Activated naive CD8-positive, alpha-beta T cell treated with anti-CD3 and anti-CD28 coated beads for 36 hours (primary cell): ENCODE measurements around the gene CALB2. TPM values are rescaled to one million over a fixed set of nuclear protein-coding genes. Genes with fewer than 3 reads are reported as not detected.

Experiments
- DNase-seq: peaks from one replicate; pipeline ENCODE4 v3.0.0; 2021
- H3K27ac Mint-ChIP-seq: one replicate; pipeline ENCODE4 v1.8.0; 2022; ENCODE audit warnings: mild to moderate bottlenecking, moderate library complexity, mixed read lengths
- H3K27me3 Mint-ChIP-seq: one replicate; pipeline ENCODE4 v1.8.0; 2022; ENCODE audit warnings: mild to moderate bottlenecking, mixed read lengths
- H3K36me3 Mint-ChIP-seq: one replicate; pipeline ENCODE4 v1.8.0; 2021; ENCODE audit warnings: mild to moderate bottlenecking, mixed read lengths
- H3K4me1 Mint-ChIP-seq: one replicate; pipeline ENCODE4 v1.8.0; 2021; ENCODE audit warnings: mixed read lengths
- H3K4me3 Mint-ChIP-seq: one replicate; pipeline ENCODE4 v1.8.0; 2022; ENCODE audit warnings: mild to moderate bottlenecking, moderate library complexity, mixed read lengths
- H3K9me3 Mint-ChIP-seq: one replicate; pipeline ENCODE4 v1.8.0; 2022; ENCODE audit warnings: mixed read lengths
- total RNA-seq, 2 experiments: library from RNA; stranded (reverse); gene quantifications; one replicate each; pipeline ENCODE4 v1.2.3, GENCODE V29; 2021

The CALB2 gene
- total RNA-seq, 2 experiments from 2014 or later = not detected

GRCh38 chr16:71423865-71424264 is 65.3 kb downstream of the CALB2 start:
- Mint-ChIP-seq H3K9me3 (no peaks in the 10 kb centered on the region), H3K4me1 (peaks cover 9% of the 10 kb centered on the region), H3K27ac (no peak overlapping the region), H3K36me3 (no peaks in the 10 kb centered on the region), H3K4me3 (no peak overlapping the region), H3K27me3 (peaks cover 34% of the 10 kb centered on the region)
- no peak for DNase-seq

GRCh38 chr16:71424626-71425025 is 66.1 kb downstream of the CALB2 start:
- Mint-ChIP-seq H3K4me3 (no peak overlapping the region), H3K9me3 (no peaks in the 10 kb centered on the region), H3K27me3 (peaks cover 34% of the 10 kb centered on the region), H3K36me3 (no peaks in the 10 kb centered on the region), H3K4me1 (peaks cover 9% of the 10 kb centered on the region), H3K27ac (no peak overlapping the region)
- no peak for DNase-seq

GRCh38 chr16:71425746-71426068 is 67.2 kb downstream of the CALB2 start:
- no peak for DNase-seq
- H3K4me1 Mint-ChIP-seq = peaks cover 9% of the 10 kb centered on the region
- H3K27ac Mint-ChIP-seq = no peak overlapping the region
- peaks cover 36% of the 10 kb centered on the region for H3K27me3 Mint-ChIP-seq
- no peaks in the 10 kb centered on the region for H3K36me3 Mint-ChIP-seq
- H3K9me3 Mint-ChIP-seq = no peaks in the 10 kb centered on the region
- H3K4me3 Mint-ChIP-seq = peak overlapping the region; percentile 68

- Mint-ChIP-seq H3K27me3 (peaks cover 38% of the 10 kb centered on the region), H3K4me1 (peaks cover 9% of the 10 kb centered on the region), H3K4me3 (peak overlapping the region; percentile 68), H3K9me3 (no peaks in the 10 kb centered on the region), H3K36me3 (no peaks in the 10 kb centered on the region), H3K27ac (peak overlapping the region; percentile 83)
- peak; percentile 70 for DNase-seq
Observed at GRCh38 chr16:71426069-71426879, 67.8 kb downstream of the CALB2 start.

GRCh38 chr16:71426880-71427615 is 68.5 kb downstream of the CALB2 start:
- Mint-ChIP-seq H3K36me3 (no peaks in the 10 kb centered on the region), H3K4me3 (peak overlapping the region; percentile 68), H3K27ac (peak overlapping the region; percentile 83), H3K9me3 (no peaks in the 10 kb centered on the region), H3K27me3 (peaks cover 38% of the 10 kb centered on the region), H3K4me1 (peaks cover 9% of the 10 kb centered on the region)
- no peak for DNase-seq

GRCh38 chr16:71428385-71428784 is 69.9 kb downstream of the CALB2 start:
- no peak for DNase-seq
- H3K36me3 Mint-ChIP-seq = no peaks in the 10 kb centered on the region
- peaks cover 9% of the 10 kb centered on the region for H3K4me1 Mint-ChIP-seq

GRCh38 chr16:71428883-71429282 is 70.4 kb downstream of the CALB2 start:
- Mint-ChIP-seq H3K27me3 (peaks cover 37% of the 10 kb centered on the region), H3K4me3 (no peak overlapping the region), H3K27ac (no peak overlapping the region), H3K36me3 (no peaks in the 10 kb centered on the region), H3K9me3 (no peaks in the 10 kb centered on the region), H3K4me1 (peaks cover 9% of the 10 kb centered on the region)
- no peak for DNase-seq

More at GRCh38 chr16:71428385-71428784, 69.9 kb downstream of the CALB2 start:
- Mint-ChIP-seq H3K27me3 (peaks cover 38% of the 10 kb centered on the region), H3K27ac (no peak overlapping the region), H3K9me3 (no peaks in the 10 kb centered on the region), H3K4me3 (no peak overlapping the region)

GRCh38 chr16:71429581-71429980 is 71.1 kb downstream of the CALB2 start:
- H3K27ac Mint-ChIP-seq = no peak overlapping the region
- peaks cover 32% of the 10 kb centered on the region for H3K27me3 Mint-ChIP-seq
- H3K9me3 Mint-ChIP-seq = no peaks in the 10 kb centered on the region
- H3K36me3 Mint-ChIP-seq = no peaks in the 10 kb centered on the region
- no peak for DNase-seq
- H3K4me1 Mint-ChIP-seq = peaks cover 9% of the 10 kb centered on the region
- no peak overlapping the region for H3K4me3 Mint-ChIP-seq

GRCh38 chr16:71430744-71431143 is 72.2 kb downstream of the CALB2 start:
- Mint-ChIP-seq H3K4me1 (peaks cover 9% of the 10 kb centered on the region), H3K27ac (no peak overlapping the region), H3K9me3 (no peaks in the 10 kb centered on the region), H3K27me3 (peaks cover 21% of the 10 kb centered on the region), H3K4me3 (no peak overlapping the region), H3K36me3 (no peaks in the 10 kb centered on the region)
- no peak for DNase-seq

GRCh38 chr16:71431176-71431575 is 72.7 kb downstream of the CALB2 start:
- no peaks in the 10 kb centered on the region for H3K36me3 Mint-ChIP-seq
- no peak for DNase-seq
- H3K9me3 Mint-ChIP-seq = no peaks in the 10 kb centered on the region
- peaks cover 16% of the 10 kb centered on the region for H3K27me3 Mint-ChIP-seq
- no peak overlapping the region for H3K27ac Mint-ChIP-seq
- peaks cover 8% of the 10 kb centered on the region for H3K4me1 Mint-ChIP-seq
- H3K4me3 Mint-ChIP-seq = no peak overlapping the region

- H3K4me1 Mint-ChIP-seq = peaks cover 1% of the 10 kb centered on the region
- peaks cover 12% of the 10 kb centered on the region for H3K27me3 Mint-ChIP-seq
- no peak overlapping the region for H3K4me3 Mint-ChIP-seq
- no peak for DNase-seq
- no peaks in the 10 kb centered on the region for H3K9me3 Mint-ChIP-seq
- H3K36me3 Mint-ChIP-seq = no peaks in the 10 kb centered on the region
- H3K27ac Mint-ChIP-seq = no peak overlapping the region
Observed at GRCh38 chr16:71431991-71432390, 73.5 kb downstream of the CALB2 start.

- Mint-ChIP-seq H3K9me3 (no peaks in the 10 kb centered on the region), H3K4me1 (no peaks in the 10 kb centered on the region), H3K36me3 (no peaks in the 10 kb centered on the region), H3K4me3 (no peak overlapping the region), H3K27ac (no peak overlapping the region), H3K27me3 (peaks cover 12% of the 10 kb centered on the region)
- DNase-seq = no peak
Observed at GRCh38 chr16:71432906-71433305, 74.4 kb downstream of the CALB2 start.

- no peak overlapping the region for H3K27ac Mint-ChIP-seq
Observed at GRCh38 chr16:71436473-71436872, 78.0 kb downstream of the CALB2 start.

GRCh38 chr16:71439523-71439922 is 81.0 kb downstream of the CALB2 start:
- peaks cover 3% of the 10 kb centered on the region for H3K36me3 Mint-ChIP-seq
- H3K27me3 Mint-ChIP-seq = peaks cover 32% of the 10 kb centered on the region
- H3K4me3 Mint-ChIP-seq = no peak overlapping the region
- DNase-seq = no peak
- H3K27ac Mint-ChIP-seq = no peak overlapping the region
- peaks cover 5% of the 10 kb centered on the region for H3K9me3 Mint-ChIP-seq
- peaks cover 3% of the 10 kb centered on the region for H3K4me1 Mint-ChIP-seq

More at GRCh38 chr16:71436473-71436872, 78.0 kb downstream of the CALB2 start:
- Mint-ChIP-seq H3K27me3 (peaks cover 32% of the 10 kb centered on the region), H3K36me3 (peaks cover 3% of the 10 kb centered on the region), H3K4me3 (no peak overlapping the region), H3K4me1 (peaks cover 3% of the 10 kb centered on the region), H3K9me3 (no peaks in the 10 kb centered on the region)
- DNase-seq = no peak
